Measurements from ENCODE around the gene MPV17L. TPM values are rescaled to one million over a fixed set of nuclear protein-coding genes. Genes with fewer than 3 reads are reported as not detected.

Gene MPV17L
- total RNA-seq (ENCODE audit: low replicate concordance) = 0.15 and 0.35 TPM in 2 replicates

GRCh38 chr16:15395631-15396508 lies at the start of gene MPV17L:
Gene MPV17L, plus strand, starts transcription at chr16:15395754. Its CDS starts 144 bp downstream, at chr16:15395898.

DNA sequence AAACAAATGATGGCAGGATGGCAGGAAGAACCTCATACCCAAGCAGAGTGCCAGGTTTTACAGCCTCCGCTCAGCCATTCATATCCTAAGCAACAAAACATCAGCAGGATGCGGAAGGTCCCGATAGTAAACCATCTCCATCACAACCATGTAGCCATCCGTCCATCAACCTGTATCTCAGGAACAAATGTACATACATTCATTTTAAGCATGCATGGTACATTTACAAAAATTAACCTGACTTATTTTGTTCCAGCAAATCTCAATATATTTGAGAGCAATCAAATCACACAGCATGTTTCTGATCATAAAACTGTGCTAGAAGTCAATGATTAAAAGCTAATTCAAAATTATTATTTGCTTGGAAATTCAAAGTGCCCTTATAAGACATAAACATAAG lies 17.4 kb upstream of the MPV17L start, which contains the start of gene NPIPA5:
Gene NPIPA5 (minus strand): TSS at position 101 of the 400 bp plus-strand sequence. CDS start 0 bp downstream, at position 101.

DNA sequence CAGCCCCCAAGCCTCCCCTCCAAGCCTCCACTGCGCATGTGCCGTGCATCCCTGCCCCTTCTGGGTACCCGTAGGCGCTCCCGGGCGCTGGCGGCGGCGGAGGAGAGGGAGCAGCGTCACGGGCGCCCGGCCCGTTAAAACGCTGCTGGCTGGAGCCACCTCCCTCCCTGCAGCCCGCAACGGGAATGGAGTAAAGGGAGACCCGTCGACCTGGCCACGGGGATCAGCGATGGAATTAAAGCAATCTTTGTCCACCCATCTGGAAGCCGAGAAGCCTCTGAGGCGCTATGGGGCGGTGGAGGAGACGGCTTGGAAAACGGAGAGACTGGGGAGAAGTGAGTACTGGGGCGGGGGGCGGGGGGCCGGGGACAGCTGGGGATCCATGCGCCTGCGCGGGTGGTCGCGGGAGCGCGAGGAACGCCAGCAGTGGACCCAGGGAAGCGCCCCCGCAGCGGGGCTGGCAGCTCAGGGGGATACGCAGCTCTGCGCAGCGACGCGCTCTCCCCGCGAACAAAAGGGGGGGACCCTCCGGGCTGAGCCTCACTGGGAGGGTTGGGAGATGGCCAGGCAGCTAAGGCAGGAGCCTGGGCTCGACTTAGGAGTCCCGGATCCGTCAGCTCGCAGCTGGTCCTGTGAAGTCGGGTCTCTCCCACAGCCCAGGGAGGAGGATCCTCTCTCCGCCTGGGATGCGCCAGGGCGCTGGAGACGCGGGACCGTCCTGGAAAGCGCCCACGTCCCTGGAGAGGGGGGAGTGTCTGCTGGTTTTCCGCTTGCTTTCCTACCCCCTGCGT lies 39.1 kb downstream of the MPV17L start, which contains the start of gene BMERB1:
Gene BMERB1 (plus strand): TSS at position 164 of the 791 bp plus-strand sequence. CDS start 66 bp downstream, at position 230.

Other genes starting within 250 kb of the MPV17L start
- gene NPIPA5, start 17.5 kb upstream of the MPV17L start, total RNA-seq (ENCODE audit: low replicate concordance) = 1.5 TPM in 1 of 2 replicates, not detected in the other
- 20.1 and 64.9 TPM in 2 replicates for gene BMERB1, start 38.8 kb downstream of the MPV17L start, total RNA-seq (ENCODE audit: low replicate concordance)
- gene MARF1, start 247.4 kb downstream of the MPV17L start, total RNA-seq (ENCODE audit: low replicate concordance) = 8.0 and 8.8 TPM in 2 replicates